Right lobe of liver (tissue), 4 donors: ENCODE data around the gene NDST4.

Experiments used
- POLR2A ChIP-seq: fragments of 450-650 bp; IDR thresholded peaks from one replicate; pipeline ENCODE4 v1.6.1; 2017; ENCODE audit warnings: antibody characterized with exemption, mild to moderate bottlenecking
- TF ChIP-seq, protein P1 (sequence below), 4 donors: fragments of 200-600 bp in 3 of 4; fragments of 450-650 bp in 1 of 4; IDR thresholded peaks; one replicate each; pipeline versions ENCODE4 v1.5.1 to v1.8.0; 2016 to 2022; ENCODE audit warnings: antibody characterized with exemption in 4 of 4, mild to moderate bottlenecking in 2 of 4
- donor health status: DM: no; HTN: no; CAD: no.
- donor health status: DM: no; HTN: no; CAD: no.
- donor health status: DM: no; HTN: yes; CAD: no.

GRCh38 chr4:114875630-114876029, 237.8 kb downstream of the NDST4 start:
- TF ChIP-seq, protein P1, sequence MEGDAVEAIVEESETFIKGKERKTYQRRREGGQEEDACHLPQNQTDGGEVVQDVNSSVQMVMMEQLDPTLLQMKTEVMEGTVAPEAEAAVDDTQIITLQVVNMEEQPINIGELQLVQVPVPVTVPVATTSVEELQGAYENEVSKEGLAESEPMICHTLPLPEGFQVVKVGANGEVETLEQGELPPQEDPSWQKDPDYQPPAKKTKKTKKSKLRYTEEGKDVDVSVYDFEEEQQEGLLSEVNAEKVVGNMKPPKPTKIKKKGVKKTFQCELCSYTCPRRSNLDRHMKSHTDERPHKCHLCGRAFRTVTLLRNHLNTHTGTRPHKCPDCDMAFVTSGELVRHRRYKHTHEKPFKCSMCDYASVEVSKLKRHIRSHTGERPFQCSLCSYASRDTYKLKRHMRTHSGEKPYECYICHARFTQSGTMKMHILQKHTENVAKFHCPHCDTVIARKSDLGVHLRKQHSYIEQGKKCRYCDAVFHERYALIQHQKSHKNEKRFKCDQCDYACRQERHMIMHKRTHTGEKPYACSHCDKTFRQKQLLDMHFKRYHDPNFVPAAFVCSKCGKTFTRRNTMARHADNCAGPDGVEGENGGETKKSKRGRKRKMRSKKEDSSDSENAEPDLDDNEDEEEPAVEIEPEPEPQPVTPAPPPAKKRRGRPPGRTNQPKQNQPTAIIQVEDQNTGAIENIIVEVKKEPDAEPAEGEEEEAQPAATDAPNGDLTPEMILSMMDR (IDR thresholded peaks at IDR 0.05): no peak
- no peak for TF ChIP-seq POLR2A
